ENCODE results near the gene LMBRD1. TPM values are rescaled to one million over a fixed set of nuclear protein-coding genes. Genes with fewer than 3 reads are reported as not detected.

Gene LMBRD1
- total and polyA plus RNA-seq, 2 of the 8 experiments (the other 6 are each of a cell fraction or from before 2014, with no cell fraction given), result 9.1 to 16.8 TPM

- TF ChIP-seq CBX8 (IDR thresholded peaks at IDR 0.05; ENCODE audit: borderline replicate concordance, low read depth, low read length) (no peak), POU5F1 (IDR thresholded peaks at IDR 0.05; ENCODE audit: low read depth, low read length) (no peak), KDM5A (IDR thresholded peaks at IDR 0.05; ENCODE audit: low read length) (no peak), HDAC6 (IDR thresholded peaks at IDR 0.05; ENCODE audit: low read depth, low read length) (no peak), RXRA (IDR thresholded peaks at IDR 0.05; ENCODE audit: insufficient read depth, low read depth, low read length) (no peak)
Observed at GRCh38 chr6:69785697-69786096, 11.1 kb downstream of the LMBRD1 start (continued).
